Spleen (tissue), 11 donors: Measurements from ENCODE around the gene GNGT2. TPM values are rescaled to one million over a fixed set of nuclear protein-coding genes. Genes with fewer than 3 reads are reported as not detected.

ENCODE experiments used
- DNase-seq: peaks from one replicate; pipeline ENCODE4 v3.0.0-alpha.2; 2020
- H3K27ac ChIP-seq, 8 donors: fragments of 200-600 bp; sonication (generic) in 7 of 8; 1 replicate in 4 of 8; 2 replicates in 4 of 8; pipeline versions ENCODE4 v1.5.0 to v1.8.0; 2016 to 2021; ENCODE audit warnings: inconsistent platforms in 4 of 8, mild to moderate bottlenecking in 4 of 8, moderate library complexity in 1 of 8
- H3K27me3 ChIP-seq, 7 donors: fragments of 200-600 bp; sonication (generic) in 6 of 7; replicated peaks in 1 of 7; 1 replicate in 4 of 7; 2 replicates in 3 of 7; pipeline versions ENCODE4 v1.5.0 to v1.8.0; 2016 to 2021; ENCODE audit warnings: inconsistent platforms in 3 of 7, mild to moderate bottlenecking in 1 of 7
- H3K36me3 ChIP-seq, 6 donors: fragments of 200-600 bp; sonication (generic) in 5 of 6; 1 replicate in 4 of 6; 2 replicates in 2 of 6; pipeline versions ENCODE4 v1.5.0 to v1.8.0; 2016 to 2021; ENCODE audit warnings: inconsistent platforms in 2 of 6
- H3K4me1 ChIP-seq, 6 donors: fragments of 200-600 bp; sonication (generic) in 5 of 6; 1 replicate in 3 of 6; 2 replicates in 3 of 6; pipeline versions ENCODE4 v1.5.0 to v1.8.0; 2016 to 2021; ENCODE audit warnings: inconsistent platforms in 3 of 6
- H3K4me3 ChIP-seq, 8 donors: fragments of 200-600 bp; sonication (generic) in 7 of 8; 1 replicate in 4 of 8; 2 replicates in 4 of 8; pipeline versions ENCODE4 v1.5.0 to v1.8.0; 2016 to 2021; ENCODE audit warnings: inconsistent platforms in 4 of 8, mild to moderate bottlenecking in 4 of 8, moderate library complexity in 2 of 8
- H3K9me3 ChIP-seq, 8 donors: fragments of 200-600 bp; sonication (generic) in 7 of 8; 1 replicate in 4 of 8; 2 replicates in 4 of 8; pipeline versions ENCODE4 v1.5.0 to v1.8.0; 2016 to 2021; ENCODE audit warnings: inconsistent platforms in 4 of 8
- POLR2A ChIP-seq, 3 donors: fragments of 450-650 bp; IDR thresholded peaks; one replicate each; pipeline ENCODE4 v1.5.1; 2017; ENCODE audit warnings: antibody characterized with exemption in 3 of 3, mild to moderate bottlenecking in 1 of 3
- POLR2AphosphoS5 ChIP-seq, 3 donors: sonication (generic); formaldehyde crosslinking; IDR thresholded peaks; one replicate each; pipeline ENCODE4 v1.5.1; 2017; ENCODE audit warnings: antibody characterized with exemption in 3 of 3
- WGBS, 5 donors: extraction: QIAGEN DNeasy Blood & Tissue Kit in 3 of 5; methylation state at CpG; one replicate each; pipeline versions ENCODE4 v1.1.5 to v1.1.7; 2013 to 2018; 5-methylcytosine and 5-hydroxymethylcytosine counted together
- intact Hi-C: fragments of 100-400 bp; cut with DNase I; formaldehyde crosslinking; loops from one replicate; pipeline ENCODE4 v1.15.0; 2023; ENCODE audit warnings: low total_unique reads
- polyA plus RNA-seq, 3 donors: library from polyadenylated mRNA; stranded (reverse); fragments of 200-250 nt; gene quantifications; one replicate each; pipeline ENCODE4 v1.2.1, GENCODE V29; 2013
- total RNA-seq, 7 donors: library from RNA; depleted of rRNA in 3 of 7; stranded (reverse); fragments of >200 nt in 3 of 7; fragmentation: NEBNext Ultra II Directional in 4 of 7; extraction: Animal tissue kit (Norgen Biotek cat#: 25700) in 4 of 7; gene quantifications; one replicate each; pipeline versions ENCODE4 v1.1.0 to v1.2.1, GENCODE V29; 2016 to 2021
- TF ChIP-seq, protein P1 (sequence below), 11 experiments: fragments of 200-600 bp in 7 of 11; fragments of 450-650 bp in 4 of 11; sonication (generic) in 4 of 11; IDR thresholded peaks in 8 of 11; conservative IDR thresholded peaks in 3 of 11; 1 replicate in 7 of 11; 2 replicates in 4 of 11; pipeline versions ENCODE4 v1.4.0 to v1.8.0; 2016 to 2021; ENCODE audit warnings: antibody characterized with exemption in 11 of 11, inconsistent platforms in 4 of 11, mild to moderate bottlenecking in 1 of 11
- donor health status: healthy with polysubstance abuse.
- donor health status: DM: no; HTN: no; CAD: no; lungs with moderate emphysema.
- donor health status: DM: no; HTN: no; CAD: no.
- donor health status: Bipolar disorder and iron deficiency.
- donor health status: healthy.
- donor health status: DM: no; HTN: no; CAD: no.
- donor health status: DM: yes; HTN: yes; CAD: no.

The GNGT2 gene
- total and polyA plus RNA-seq, 10 donors, result 17.2 to 42.9 (median 22.6) TPM

DNA sequence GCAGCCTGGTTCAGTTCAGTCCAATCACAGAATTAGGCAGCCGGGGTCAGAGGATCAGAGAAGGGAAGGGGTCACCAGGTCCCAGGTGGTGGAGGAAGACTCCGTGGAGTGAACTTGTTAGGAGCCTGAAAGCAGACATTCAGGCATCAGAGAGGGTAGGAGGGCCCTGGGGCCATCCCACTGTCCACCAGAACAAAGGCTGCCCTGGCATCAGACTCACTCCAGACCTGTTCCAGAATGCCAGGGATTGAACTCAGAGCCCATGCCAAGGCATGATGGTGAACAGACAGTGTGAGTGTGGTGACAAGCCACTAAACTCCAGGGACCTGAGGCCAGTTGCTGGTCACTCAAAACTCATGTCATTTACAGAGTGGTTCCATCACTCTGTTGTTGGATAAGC, 40.2 kb downstream of the GNGT2 start:
- Histone ChIP-seq H3K4me1 (no peaks in the 10 kb centered on the region), H3K27ac (no peak overlapping the region), H3K4me3 (no peak overlapping the region), H3K27me3 (peaks cover 0 to 78% (median 6%) of the 10 kb centered on the region in 7 donors), H3K36me3 (no peaks in the 10 kb centered on the region), H3K9me3 (peaks cover 0 to 32% (median 18%) of the 10 kb centered on the region in 8 donors)
- WGBS, 5 donors, result 59 to 76% (median 67%) methylated on average over 2 of the region's 2 CpGs
- no peak for DNase-seq
- TF ChIP-seq POLR2AphosphoS5 (IDR thresholded peaks at IDR 0.05), result no peak
- no peak for TF ChIP-seq POLR2A (IDR thresholded peaks at IDR 0.05)
- TF ChIP-seq, protein P1, sequence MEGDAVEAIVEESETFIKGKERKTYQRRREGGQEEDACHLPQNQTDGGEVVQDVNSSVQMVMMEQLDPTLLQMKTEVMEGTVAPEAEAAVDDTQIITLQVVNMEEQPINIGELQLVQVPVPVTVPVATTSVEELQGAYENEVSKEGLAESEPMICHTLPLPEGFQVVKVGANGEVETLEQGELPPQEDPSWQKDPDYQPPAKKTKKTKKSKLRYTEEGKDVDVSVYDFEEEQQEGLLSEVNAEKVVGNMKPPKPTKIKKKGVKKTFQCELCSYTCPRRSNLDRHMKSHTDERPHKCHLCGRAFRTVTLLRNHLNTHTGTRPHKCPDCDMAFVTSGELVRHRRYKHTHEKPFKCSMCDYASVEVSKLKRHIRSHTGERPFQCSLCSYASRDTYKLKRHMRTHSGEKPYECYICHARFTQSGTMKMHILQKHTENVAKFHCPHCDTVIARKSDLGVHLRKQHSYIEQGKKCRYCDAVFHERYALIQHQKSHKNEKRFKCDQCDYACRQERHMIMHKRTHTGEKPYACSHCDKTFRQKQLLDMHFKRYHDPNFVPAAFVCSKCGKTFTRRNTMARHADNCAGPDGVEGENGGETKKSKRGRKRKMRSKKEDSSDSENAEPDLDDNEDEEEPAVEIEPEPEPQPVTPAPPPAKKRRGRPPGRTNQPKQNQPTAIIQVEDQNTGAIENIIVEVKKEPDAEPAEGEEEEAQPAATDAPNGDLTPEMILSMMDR (IDR thresholded peaks at IDR 0.05 in 8 of 11, conservative IDR thresholded peaks at IDR 0.05 in 3 of 11), result no peak
- intact Hi-C loops, result no loop called here

DNA sequence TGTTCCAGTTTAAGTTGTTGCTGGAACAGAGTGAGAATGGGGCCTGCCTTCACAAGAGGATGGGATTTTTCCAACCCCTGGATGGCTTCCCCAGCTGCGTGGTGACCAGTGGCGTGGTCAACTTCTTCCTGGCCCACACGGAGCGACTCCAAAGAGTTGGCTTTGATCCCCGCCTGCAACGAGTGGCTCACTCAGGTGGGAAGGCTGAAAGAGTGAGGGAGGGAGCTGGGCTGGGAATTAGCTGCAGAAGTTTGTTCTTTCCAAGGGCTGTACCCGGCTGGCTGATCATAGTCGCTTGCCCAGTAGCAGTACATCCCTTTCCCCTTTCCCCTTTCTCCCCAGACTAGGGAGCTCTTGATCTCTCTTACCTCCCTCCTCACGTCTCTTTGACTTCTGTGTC, 41.7 kb downstream of the GNGT2 start:
- peaks cover 0 to 70% (median 6%) of the 10 kb centered on the region in 7 donors for H3K27me3 ChIP-seq
- peaks cover 0 to 17% (median 3%) of the 10 kb centered on the region in 8 donors for H3K9me3 ChIP-seq
- no peak overlapping the region for H3K27ac ChIP-seq
- no peak for DNase-seq
- no peak overlapping the region for H3K4me3 ChIP-seq
- TF ChIP-seq POLR2AphosphoS5 (IDR thresholded peaks at IDR 0.05) (no peak), POLR2A (IDR thresholded peaks at IDR 0.05) (no peak)
- TF ChIP-seq, protein P1 (IDR thresholded peaks at IDR 0.05 in 8 of 11, conservative IDR thresholded peaks at IDR 0.05 in 3 of 11), result no peak
- no peaks in the 10 kb centered on the region for H3K36me3 ChIP-seq
- intact Hi-C loops, result no loop called here
- no peaks in the 10 kb centered on the region for H3K4me1 ChIP-seq
- 66 to 72% (median 69%) methylated on average over 9 of the region's 9 CpGs for WGBS, 5 donors

DNA sequence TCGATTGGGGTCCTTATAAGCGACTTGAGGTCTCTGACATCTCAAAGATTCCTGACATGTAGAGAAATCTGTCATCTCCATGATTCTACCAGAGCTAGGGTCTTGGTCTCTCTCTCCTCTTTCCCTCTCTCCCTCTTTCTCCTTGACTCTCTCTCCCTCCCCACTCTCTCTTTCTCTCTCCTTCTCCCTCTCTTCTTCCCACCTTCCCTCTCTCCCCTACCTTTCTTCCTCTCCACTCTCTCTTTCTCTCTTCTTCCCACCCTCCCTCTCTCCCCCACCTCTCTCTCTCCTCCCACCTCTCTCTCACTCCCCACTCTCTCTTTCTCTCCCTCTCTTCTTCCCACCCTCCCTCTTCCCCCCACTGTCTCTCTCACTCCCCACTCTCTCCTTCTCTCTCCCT, 45.2 kb downstream of the GNGT2 start:
- Histone ChIP-seq H3K27ac (no peak overlapping the region), H3K9me3 (no peaks in the 10 kb centered on the region), H3K4me3 (no peak overlapping the region), H3K36me3 (no peaks in the 10 kb centered on the region), H3K4me1 (no peaks in the 10 kb centered on the region), H3K27me3 (peaks cover 0 to 56% (median 6%) of the 10 kb centered on the region in 7 donors)
- intact Hi-C loops, result no loop called here
- no peak for DNase-seq
- WGBS, 5 donors, result 76 to 92% (median 88%) methylated on average over 2 of the region's 2 CpGs
- TF ChIP-seq POLR2AphosphoS5 (IDR thresholded peaks at IDR 0.05) (no peak), POLR2A (IDR thresholded peaks at IDR 0.05) (no peak)
- TF ChIP-seq, protein P1 (IDR thresholded peaks at IDR 0.05 in 8 of 11, conservative IDR thresholded peaks at IDR 0.05 in 3 of 11), result no peak

DNA sequence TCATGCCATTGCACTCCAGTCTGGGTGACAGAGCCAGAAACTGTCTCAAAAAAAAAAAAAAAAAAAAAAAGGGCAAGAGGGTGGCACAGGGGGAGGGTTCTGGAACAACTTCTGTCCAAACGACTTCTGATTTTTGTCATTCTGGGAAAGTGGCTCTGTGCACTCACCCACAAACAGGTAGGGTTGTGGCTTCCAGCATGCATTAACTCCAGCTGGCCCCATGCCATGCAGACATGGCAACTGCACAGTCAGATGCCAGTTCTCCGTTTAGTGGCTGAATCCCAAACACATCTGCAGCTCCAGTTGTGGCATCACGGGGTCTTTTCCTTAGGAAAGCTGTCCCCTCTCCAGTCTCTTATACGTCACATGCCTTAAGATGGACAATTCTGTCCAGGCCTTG, 47.5 kb downstream of the GNGT2 start:
- no peaks in the 10 kb centered on the region for H3K9me3 ChIP-seq
- no peaks in the 10 kb centered on the region for H3K36me3 ChIP-seq
- no peak overlapping the region for H3K4me3 ChIP-seq
- TF ChIP-seq, protein P1 (IDR thresholded peaks at IDR 0.05 in 8 of 11, conservative IDR thresholded peaks at IDR 0.05 in 3 of 11), result no peak
- TF ChIP-seq POLR2AphosphoS5 (IDR thresholded peaks at IDR 0.05) (no peak), POLR2A (IDR thresholded peaks at IDR 0.05) (no peak)
- WGBS, 5 donors, result 65 to 84% (median 76%) methylated on average over 4 of the region's 4 CpGs
- peaks cover 0 to 55% (median 4%) of the 10 kb centered on the region in 7 donors for H3K27me3 ChIP-seq
- intact Hi-C loops, result no loop called here
- H3K27ac ChIP-seq, result no peak overlapping the region
- no peaks in the 10 kb centered on the region for H3K4me1 ChIP-seq
- no peak for DNase-seq
